Mesendoderm (in vitro differentiated cells): Measurements from ENCODE around the gene IARS2.
A peak's percentile ranks its signal among the peaks of the same experiment; 100 is the strongest.
"Not testable (repeated sequence)": the region's sequence is repeated elsewhere in the genome, so short reads cannot be mapped to it uniquely, and the experiment has no call there.

Experiments
- DNase-seq: peaks from one replicate; pipeline ENCODE4 v3.0.0; 2013
- H2AK5ac ChIP-seq: 2 replicates; pipeline ENCODE4 v1.6.1; 2013; ENCODE audit warnings: low read length, inconsistent platforms
- H2BK120ac ChIP-seq: 2 replicates; pipeline ENCODE4 v1.6.1; 2013; ENCODE audit warnings: low read depth, mild to moderate bottlenecking, low read length, moderate library complexity, mixed read lengths
- H2BK15ac ChIP-seq: replicated peaks from 2 replicates; pipeline ENCODE4 v1.6.1; 2013; ENCODE audit warnings: low read depth, mild to moderate bottlenecking, moderate library complexity
- H2BK5ac ChIP-seq: 2 replicates; pipeline ENCODE4 v1.6.1; 2013; ENCODE audit warnings: low read length, inconsistent platforms
- H3K18ac ChIP-seq: 2 replicates; pipeline ENCODE4 v1.6.1; 2013; ENCODE audit warnings: mild to moderate bottlenecking, low read length, mixed read lengths
- H3K23ac ChIP-seq: one replicate; pipeline ENCODE4 v1.6.1; 2013; ENCODE audit warnings: low read length
- H3K27ac ChIP-seq: 2 replicates; pipeline ENCODE4 v1.5.1; 2013; ENCODE audit warnings: low read depth, mild to moderate bottlenecking, inconsistent platforms, low read length, moderate library complexity
- H3K27me3 ChIP-seq: 2 replicates; pipeline ENCODE4 v1.6.1; 2013; ENCODE audit warnings: low read length, control low read depth, mild to moderate bottlenecking, inconsistent platforms; ENCODE audit not compliant: insufficient read depth, poor library complexity
- H3K36me3 ChIP-seq: 2 replicates; pipeline ENCODE4 v1.6.1; 2013; ENCODE audit warnings: low read length, inconsistent platforms; ENCODE audit not compliant: control insufficient read depth, insufficient read depth
- H3K4ac ChIP-seq: one replicate; pipeline ENCODE4 v1.6.1; 2013; ENCODE audit warnings: low read depth, mild to moderate bottlenecking, low read length, moderate library complexity
- H3K4me1 ChIP-seq: 2 replicates; pipeline ENCODE4 v1.6.1; 2013; ENCODE audit warnings: low read depth, low read length, inconsistent platforms; ENCODE audit not compliant: control insufficient read depth
- H3K4me2 ChIP-seq: 2 replicates; pipeline ENCODE4 v1.6.1; 2013; ENCODE audit warnings: low read length
- H3K4me3 ChIP-seq: 2 replicates; pipeline ENCODE4 v1.5.1; 2013; ENCODE audit warnings: mild to moderate bottlenecking, low read length
- H3K56ac ChIP-seq: one replicate; pipeline ENCODE4 v1.6.1; 2013; ENCODE audit warnings: low read length
- H3K79me1 ChIP-seq: 2 replicates; pipeline ENCODE4 v1.6.1; 2013; ENCODE audit warnings: low read length, inconsistent platforms
- H3K79me2 ChIP-seq: 2 replicates; pipeline ENCODE4 v1.6.1; 2013; ENCODE audit warnings: mild to moderate bottlenecking, low read length; ENCODE audit not compliant: control insufficient read depth, insufficient read depth
- H3K9ac ChIP-seq: 2 replicates; pipeline ENCODE4 v1.6.1; 2013; ENCODE audit warnings: low read length, inconsistent platforms
- H4K5ac ChIP-seq: one replicate; pipeline ENCODE4 v1.6.1; 2013; ENCODE audit warnings: low read length
- H4K8ac ChIP-seq: one replicate; pipeline ENCODE4 v1.6.1; 2013; ENCODE audit warnings: low read depth, mild to moderate bottlenecking, control low read depth, low read length, moderate library complexity
- WGBS: extraction: QIAGEN DNeasy Blood & Tissue Kit; methylation state at CpG from one replicate; pipeline ENCODE4 v1.1.7; 2013; ENCODE audit warnings: low lambda C conversion rate, missing lambda C conversion rate; ENCODE audit not compliant: insufficient coverage; ENCODE audit errors: extremely low coverage; 5-methylcytosine and 5-hydroxymethylcytosine counted together

The IARS2 gene

GRCh38 chr1:220099826-220100225 lies 5.9 kb downstream of the IARS2 start:
- no peak overlapping the region for H3K27ac ChIP-seq
- no peak overlapping the region for H3K23ac ChIP-seq
- H3K18ac ChIP-seq = no peak overlapping the region
- H3K4me1 ChIP-seq = no peaks in the 10 kb centered on the region
- H3K56ac ChIP-seq = no peak overlapping the region
- peaks cover 2% of the 10 kb centered on the region for H3K79me2 ChIP-seq
- no peak overlapping the region for H3K4me3 ChIP-seq
- peaks cover 1% of the 10 kb centered on the region for H3K36me3 ChIP-seq
- peaks cover 4% of the 10 kb centered on the region for H3K79me1 ChIP-seq
- H4K8ac ChIP-seq = no peak overlapping the region
- H4K5ac ChIP-seq = no peak overlapping the region
- H3K9ac ChIP-seq = no peak overlapping the region
- no peak overlapping the region for H2AK5ac ChIP-seq
- H2BK120ac ChIP-seq = no peak overlapping the region
- no peak for DNase-seq
- H2BK5ac ChIP-seq = no peak overlapping the region
- no peak overlapping the region for H3K4ac ChIP-seq
- H3K27me3 ChIP-seq = no peaks in the 10 kb centered on the region
- H2BK15ac ChIP-seq = no peak overlapping the region
- no peak overlapping the region for H3K4me2 ChIP-seq

DNA sequence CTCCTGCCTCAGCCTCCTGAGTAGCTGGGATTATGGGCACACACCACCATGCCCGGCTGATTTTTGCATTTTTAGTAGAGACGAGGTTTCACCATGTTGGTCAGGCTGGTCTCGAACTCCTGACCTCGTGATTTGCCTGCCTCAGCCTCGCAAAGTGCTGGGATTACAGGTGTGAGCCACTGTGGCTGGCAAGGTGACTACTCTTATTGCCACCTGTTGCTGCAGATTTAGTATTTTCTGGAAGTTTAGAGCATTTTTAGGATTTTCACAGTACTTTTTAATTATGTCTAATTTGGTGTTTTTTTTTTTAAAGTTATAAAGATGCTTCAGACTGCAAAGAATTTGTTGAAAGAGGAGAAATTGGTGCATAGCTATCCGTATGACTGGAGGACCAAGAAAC lies 16.5 kb downstream of the IARS2 start:
- H3K23ac ChIP-seq, DNase-seq, H4K5ac ChIP-seq, H2BK5ac ChIP-seq, H3K9ac ChIP-seq, H4K8ac ChIP-seq, H3K4me1 ChIP-seq, H2BK120ac ChIP-seq, H3K4ac ChIP-seq, H3K79me1 ChIP-seq, H3K4me3 ChIP-seq, H3K27ac ChIP-seq, H3K27me3 ChIP-seq, H3K36me3 ChIP-seq, H3K4me2 ChIP-seq, H3K56ac ChIP-seq, H3K79me2 ChIP-seq, H3K18ac ChIP-seq, H2BK15ac ChIP-seq, H2AK5ac ChIP-seq: not testable (repeated sequence)
- no CpG with 5 or more reads among the region's 6 CpGs for WGBS

- not testable (repeated sequence) for H2BK15ac ChIP-seq, H2BK120ac ChIP-seq, H3K79me1 ChIP-seq, H4K5ac ChIP-seq, H3K4me2 ChIP-seq, H4K8ac ChIP-seq, H2AK5ac ChIP-seq, H2BK5ac ChIP-seq, DNase-seq, H3K56ac ChIP-seq, H3K27me3 ChIP-seq, H3K4ac ChIP-seq, H3K23ac ChIP-seq, H3K79me2 ChIP-seq, H3K36me3 ChIP-seq, H3K4me3 ChIP-seq, H3K9ac ChIP-seq, H3K27ac ChIP-seq, H3K4me1 ChIP-seq, H3K18ac ChIP-seq
- no CpG with 5 or more reads among the region's 4 CpGs for WGBS
Observed at GRCh38 chr1:220112600-220112999, 18.7 kb downstream of the IARS2 start.

DNA sequence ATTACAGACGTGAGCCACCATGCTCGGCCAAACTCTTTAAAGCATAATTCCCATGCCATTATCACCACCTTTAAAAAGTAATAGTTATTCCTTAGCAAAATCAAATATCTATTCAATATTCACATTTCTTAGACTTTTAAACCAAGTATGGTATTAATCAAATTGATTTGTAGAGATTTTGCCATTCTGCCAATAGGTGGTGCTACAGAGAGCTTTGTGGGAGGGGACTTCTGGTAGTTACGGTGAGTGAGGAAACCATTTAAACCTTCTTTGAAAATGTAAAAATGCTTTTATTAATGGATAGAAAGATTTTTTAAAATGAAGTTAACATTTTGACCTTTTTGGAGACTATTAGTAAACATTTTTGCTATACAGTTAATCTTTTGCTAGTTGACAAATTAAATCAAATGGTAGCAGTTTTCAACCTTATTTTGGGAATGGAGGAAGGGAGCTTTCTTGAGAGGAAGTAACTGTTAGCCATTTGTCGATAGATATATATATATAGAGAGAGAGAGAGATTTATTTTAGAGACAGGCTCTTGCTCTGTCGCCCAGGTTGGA lies 19.3 kb downstream of the IARS2 start:
- Histone ChIP-seq H3K4me3 (no peak overlapping the region), H3K27ac (no peak overlapping the region), H4K8ac (no peak overlapping the region), H3K79me1 (no peaks in the 10 kb centered on the region), H3K4me1 (no peaks in the 10 kb centered on the region), H2BK120ac (no peak overlapping the region), H2BK15ac (no peak overlapping the region), H2AK5ac (no peak overlapping the region), H3K56ac (no peak overlapping the region), H3K4ac (no peak overlapping the region), H4K5ac (no peak overlapping the region), H2BK5ac (no peak overlapping the region), H3K79me2 (no peaks in the 10 kb centered on the region), H3K4me2 (no peak overlapping the region), H3K27me3 (no peaks in the 10 kb centered on the region), H3K23ac (no peak overlapping the region), H3K36me3 (no peaks in the 10 kb centered on the region), H3K18ac (no peak overlapping the region), H3K9ac (no peak overlapping the region)
- peak; percentile 54 for DNase-seq
- no CpG with 5 or more reads among the region's 5 CpGs for WGBS

- Histone ChIP-seq H3K36me3 (no peaks in the 10 kb centered on the region), H4K8ac (no peak overlapping the region), H2BK5ac (no peak overlapping the region), H2BK120ac (no peak overlapping the region), H3K27me3 (no peaks in the 10 kb centered on the region), H3K27ac (no peak overlapping the region), H3K4me2 (no peak overlapping the region), H3K9ac (no peak overlapping the region), H4K5ac (no peak overlapping the region), H2AK5ac (no peak overlapping the region), H3K23ac (no peak overlapping the region), H2BK15ac (no peak overlapping the region), H3K56ac (no peak overlapping the region), H3K79me1 (no peaks in the 10 kb centered on the region), H3K4ac (no peak overlapping the region), H3K4me3 (no peak overlapping the region), H3K18ac (no peak overlapping the region), H3K4me1 (no peaks in the 10 kb centered on the region), H3K79me2 (no peaks in the 10 kb centered on the region)
- WGBS = no CpG with 5 or more reads among the region's 6 CpGs
- no peak for DNase-seq
Observed at GRCh38 chr1:220119043-220119512, 25.1 kb downstream of the IARS2 start.

DNA sequence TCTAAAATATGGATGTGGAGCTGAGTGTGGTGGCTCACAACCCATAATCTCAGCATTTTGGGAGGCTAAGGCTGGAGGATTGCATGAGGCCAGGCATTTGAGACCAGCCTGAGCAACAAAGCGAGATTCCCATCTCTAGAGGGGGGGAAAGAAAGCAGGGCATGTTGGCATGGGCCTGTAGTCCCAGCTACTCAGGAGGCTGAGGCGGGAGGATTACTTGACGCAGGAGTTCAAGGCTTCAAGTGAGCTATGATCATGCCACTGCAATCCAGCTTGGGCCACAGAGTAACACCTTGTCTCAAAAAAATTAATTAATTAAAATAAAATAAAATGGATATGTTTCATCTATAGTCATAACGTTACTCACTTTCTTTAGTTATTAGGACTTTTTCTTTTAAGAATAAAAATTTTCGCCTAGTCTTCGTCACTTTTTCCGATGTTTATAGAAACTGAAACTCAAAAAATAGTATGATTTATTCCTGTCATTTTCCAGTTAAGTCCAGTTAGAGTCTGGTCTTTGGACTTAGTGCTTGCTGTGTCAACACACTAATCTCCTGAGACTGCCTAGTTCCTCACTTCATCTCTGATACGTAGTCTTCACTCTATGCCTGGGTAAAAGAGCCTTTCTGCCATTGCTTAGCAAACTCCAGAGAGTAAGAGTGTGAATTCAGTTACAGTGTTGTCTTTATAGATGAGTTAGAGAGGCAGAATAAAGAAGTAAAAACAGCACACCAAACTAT lies 28.0 kb downstream of the IARS2 start:
- H3K56ac ChIP-seq = no peak overlapping the region
- no peak overlapping the region for H3K4me3 ChIP-seq
- H3K9ac ChIP-seq = no peak overlapping the region
- H2BK15ac ChIP-seq = no peak overlapping the region
- H3K4me1 ChIP-seq = no peaks in the 10 kb centered on the region
- no peaks in the 10 kb centered on the region for H3K79me2 ChIP-seq
- no peak overlapping the region for H4K8ac ChIP-seq
- H3K27ac ChIP-seq = no peak overlapping the region
- no peak for DNase-seq
- no peak overlapping the region for H3K18ac ChIP-seq
- no peaks in the 10 kb centered on the region for H3K27me3 ChIP-seq
- H2BK5ac ChIP-seq = no peak overlapping the region
- H2BK120ac ChIP-seq = no peak overlapping the region
- WGBS = no CpG with 5 or more reads among the region's 8 CpGs
- no peak overlapping the region for H2AK5ac ChIP-seq
- no peaks in the 10 kb centered on the region for H3K36me3 ChIP-seq
- no peak overlapping the region for H3K4ac ChIP-seq
- no peak overlapping the region for H3K4me2 ChIP-seq
- no peaks in the 10 kb centered on the region for H3K79me1 ChIP-seq
- H4K5ac ChIP-seq = no peak overlapping the region
- no peak overlapping the region for H3K23ac ChIP-seq
